SK-N-MC (cell line): Measurements from ENCODE around the gene OR51A4.

Experiments
- EZH2 ChIP-seq: fragments of 200-600 bp; sonication (generic); IDR thresholded peaks from one replicate; pipeline ENCODE4 v1.6.1; 2017; ENCODE audit warnings: antibody characterized with exemption
- FOXP2 ChIP-seq: optimal IDR thresholded peaks from 2 replicates; pipeline ENCODE3; 2011; ENCODE audit warnings: mild to moderate bottlenecking, moderate library complexity; ENCODE audit not compliant: insufficient read depth; ENCODE audit errors: extremely low read length, control extremely low read depth
- POLR2AphosphoS5 ChIP-seq: IDR thresholded peaks from 2 replicates; pipeline ENCODE4 v1.6.1; 2012; ENCODE audit warnings: mild to moderate bottlenecking, low read depth, low read length, borderline replicate concordance

DNA sequence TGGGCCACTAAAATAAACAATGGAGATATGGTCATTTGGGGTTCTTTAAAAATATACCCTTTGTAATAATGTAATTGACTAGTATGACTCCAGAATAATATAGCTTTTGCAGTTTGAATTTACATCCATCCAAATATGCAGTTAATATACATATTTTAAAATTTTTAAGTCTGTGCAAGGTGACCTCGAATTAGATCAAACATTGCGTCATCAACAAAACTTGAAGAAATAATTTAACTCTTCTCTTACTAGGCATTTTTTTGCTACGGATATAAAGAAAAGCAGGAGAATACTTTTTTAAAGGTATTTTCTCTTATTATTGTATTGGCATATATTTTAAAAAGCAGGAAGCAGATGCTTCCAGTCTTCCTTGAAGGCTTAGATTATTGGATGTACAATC is 10.7 kb downstream of the OR51A4 start:
- TF ChIP-seq POLR2AphosphoS5: no peak
- TF ChIP-seq EZH2: no peak
- TF ChIP-seq FOXP2: no peak
